PC-3 (cell line): ENCODE results near the gene CHSY1.
"Not testable (repeated sequence)": the region's sequence is repeated elsewhere in the genome, so short reads cannot be mapped to it uniquely, and the experiment has no call there.

Experiments
- CTCF ChIP-seq: fragments of 300-600 bp; sonication (generic); conservative IDR thresholded peaks from 2 replicates; pipeline ENCODE4 v1.5.1; 2017; ENCODE audit warnings: antibody characterized with exemption, low read depth, mild to moderate bottlenecking, low read length
- EZH2 ChIP-seq: fragments of 300-600 bp; sonication (generic); IDR thresholded peaks from one replicate; pipeline ENCODE4 v1.6.1; 2017; ENCODE audit warnings: antibody characterized with exemption, mild to moderate bottlenecking, low read length; ENCODE audit not compliant: unreplicated experiment
- EZH2phosphoT487 ChIP-seq: fragments of 300-600 bp; sonication (generic); IDR thresholded peaks from 2 replicates; pipeline ENCODE4 v1.6.1; 2018; ENCODE audit warnings: mild to moderate bottlenecking, antibody characterized with exemption, low read length, borderline replicate concordance

GRCh38 chr15:101125881-101126428, 125.9 kb downstream of the CHSY1 start:
- not testable (repeated sequence) for TF ChIP-seq CTCF, EZH2phosphoT487, EZH2
